Panc1 (cell line): ENCODE measurements around the gene ADH5. TPM values are rescaled to one million over a fixed set of nuclear protein-coding genes. Genes with fewer than 3 reads are reported as not detected.

Experiments used
- ATAC-seq: fragments of 200-7000 bp; cut with Tn5 transposase; 2 replicates; pipeline ENCODE4 v1.9.1; 2020; ENCODE audit warnings: mild to moderate bottlenecking, moderate library complexity
- BruUV-seq: library from RNA; stranded (reverse); fragments of 400-500 nt; replicated peaks from 2 replicates; lab custom pipeline; 2021; lab: Mats Ljungman, UMichigan
- CTCF ChIA-PET: fragments of 300-600 bp; sonication (Branson Sonifier 250); formaldehyde crosslinking; loops from one replicate; lab custom pipeline; 2022; ENCODE audit warnings: antibody characterized with exemption; lab: Charles Lee
- POLR2A ChIA-PET: fragments of 300-600 bp; sonication (Branson Sonifier 250); formaldehyde crosslinking; loops from one replicate; lab custom pipeline; 2022; ENCODE audit warnings: antibody characterized with exemption; lab: Charles Lee
- DNase-seq: peaks from one replicate; pipeline ENCODE4 v3.0.0-alpha.2; 2010; ENCODE audit warnings: low read depth, low spot score
- H3K27ac ChIP-seq: 2 replicates; pipeline ENCODE4 v1.5.1; 2011; ENCODE audit warnings: mild to moderate bottlenecking, low read length, inconsistent platforms
- H3K27me3 ChIP-seq: fragments of 200-500 bp; sonication (Bioruptor generic); 2 replicates; pipeline ENCODE4 v1.6.0; 2014; ENCODE audit warnings: low read length, inconsistent platforms; ENCODE audit not compliant: control insufficient read depth, insufficient read depth
- H3K36me3 ChIP-seq: fragments of 200-500 bp; sonication (Bioruptor generic); 2 replicates; pipeline ENCODE4 v1.5.1; 2014; ENCODE audit warnings: inconsistent platforms, mild to moderate bottlenecking, low read length, moderate library complexity; ENCODE audit not compliant: control insufficient read depth, insufficient read depth
- H3K4me1 ChIP-seq: 2 replicates; pipeline ENCODE4 v1.5.1; 2011; ENCODE audit warnings: inconsistent platforms, mild to moderate bottlenecking, low read length, moderate library complexity; ENCODE audit not compliant: control insufficient read depth, insufficient read depth
- H3K4me3 ChIP-seq, 2 experiments: 2 replicates each; pipeline ENCODE4 v1.5.1; 2011 to 2012; ENCODE audit warnings: low read depth in 2 of 2, low read length in 2 of 2, mild to moderate bottlenecking in 2 of 2, inconsistent platforms in 1 of 2, moderate library complexity in 1 of 2
- H3K9me3 ChIP-seq: fragments of 200-500 bp; sonication (Bioruptor generic); 2 replicates; pipeline ENCODE4 v1.5.1; 2014; ENCODE audit warnings: low read depth, mild to moderate bottlenecking, inconsistent platforms, low read length, moderate library complexity; ENCODE audit not compliant: control insufficient read depth, insufficient read depth
- POLR2AphosphoS5 ChIP-seq: IDR thresholded peaks from 2 replicates; pipeline ENCODE4 v1.6.1; 2012; ENCODE audit warnings: mild to moderate bottlenecking, low read depth, low read length, moderate library complexity
- REST ChIP-seq, 2 experiments: IDR thresholded peaks; 2 replicates each; pipeline ENCODE4 v1.6.1; 2011 to 2012; ENCODE audit warnings: low read depth in 2 of 2, control low read depth in 1 of 2, low read length in 1 of 2, mild to moderate bottlenecking in 1 of 2, moderate library complexity in 1 of 2; ENCODE audit not compliant: insufficient read depth in 1 of 2
- SIN3A ChIP-seq: IDR thresholded peaks from 2 replicates; pipeline ENCODE4 v1.6.1; 2012; ENCODE audit warnings: low read depth, mild to moderate bottlenecking, low read length, moderate library complexity, borderline replicate concordance; ENCODE audit not compliant: insufficient read depth
- TCF7L2 ChIP-seq: IDR thresholded peaks from 2 replicates; pipeline ENCODE4 v1.6.1; 2011; ENCODE audit warnings: mild to moderate bottlenecking, low read depth, low read length, inconsistent platforms
- in situ Hi-C: cut with HindIII; loops from 2 replicates; pipeline ENCODE4 v1.10.0; 2016; ENCODE audit warnings: low sequenced_read_pairs, low pct_unique_long_range_greater_than_20kb
- intact Hi-C: fragments of 100-400 bp; cut with micrococcal nuclease; formaldehyde crosslinking; loops from one replicate; pipeline ENCODE4 v1.10.0; 2022; ENCODE audit not compliant: unreplicated experiment
- total RNA-seq: library from RNA; stranded (reverse); gene quantifications from one replicate; pipeline ENCODE4 v1.2.1, GENCODE V29; 2021; ENCODE audit not compliant: unreplicated experiment
- TF ChIP-seq, protein P1 (sequence below): fragments of 450-650 bp; IDR thresholded peaks from 2 replicates; pipeline ENCODE4 v1.5.1; 2017; ENCODE audit warnings: mild to moderate bottlenecking

The ADH5 gene
- total RNA-seq, 1 experiment from 2014 or later: 117 TPM

DNA sequence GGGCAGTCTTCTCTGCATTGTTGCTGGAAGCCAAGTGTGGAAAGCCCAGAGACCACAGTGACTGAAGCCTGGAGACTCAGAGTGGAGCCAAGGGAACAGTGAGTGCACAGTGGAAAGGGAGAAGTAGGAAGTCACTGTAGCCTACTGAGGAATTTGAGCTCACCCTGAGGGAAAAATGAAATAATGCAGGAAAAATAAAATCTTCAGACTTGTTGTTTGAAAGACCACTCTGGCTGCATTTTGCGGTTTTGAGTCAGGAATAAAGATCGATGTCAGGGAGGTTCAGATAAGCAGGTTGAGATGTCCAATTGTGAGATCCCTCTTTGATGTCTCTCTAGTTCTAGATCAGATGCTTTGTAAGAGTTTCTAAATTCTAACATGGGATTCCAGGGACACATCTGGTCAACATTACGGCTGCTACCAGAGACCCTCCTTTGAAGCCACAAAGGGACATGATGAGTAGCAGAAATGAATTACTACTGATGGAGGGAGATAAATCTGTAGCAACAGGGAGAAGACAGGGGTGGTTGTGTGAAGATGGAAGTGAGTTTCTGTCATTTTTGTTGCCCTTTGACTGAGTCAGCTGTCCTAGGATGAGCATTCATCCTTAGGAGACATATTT lies 47.1 kb upstream of the ADH5 start:
- no TSS peak for BruUV-seq
- ATAC-seq: no peak
- Histone ChIP-seq H3K27ac (no peak overlapping the region), H3K4me1 (no peaks in the 10 kb centered on the region), H3K36me3 (no peaks in the 10 kb centered on the region), H3K4me3 (no peak overlapping the region), H3K27me3 (no peaks in the 10 kb centered on the region), H3K9me3 (no peaks in the 10 kb centered on the region)
- no peak for DNase-seq
- in situ Hi-C loops: no loop called here
- TF ChIP-seq REST (IDR thresholded peaks at IDR 0.05; ENCODE audit: insufficient read depth in 1 of 2, low read depth in 2 of 2, low read length in 1 of 2) (no peak), SIN3A (no peak), POLR2AphosphoS5 (no peak), TCF7L2 (no peak)
- TF ChIP-seq, protein P1, sequence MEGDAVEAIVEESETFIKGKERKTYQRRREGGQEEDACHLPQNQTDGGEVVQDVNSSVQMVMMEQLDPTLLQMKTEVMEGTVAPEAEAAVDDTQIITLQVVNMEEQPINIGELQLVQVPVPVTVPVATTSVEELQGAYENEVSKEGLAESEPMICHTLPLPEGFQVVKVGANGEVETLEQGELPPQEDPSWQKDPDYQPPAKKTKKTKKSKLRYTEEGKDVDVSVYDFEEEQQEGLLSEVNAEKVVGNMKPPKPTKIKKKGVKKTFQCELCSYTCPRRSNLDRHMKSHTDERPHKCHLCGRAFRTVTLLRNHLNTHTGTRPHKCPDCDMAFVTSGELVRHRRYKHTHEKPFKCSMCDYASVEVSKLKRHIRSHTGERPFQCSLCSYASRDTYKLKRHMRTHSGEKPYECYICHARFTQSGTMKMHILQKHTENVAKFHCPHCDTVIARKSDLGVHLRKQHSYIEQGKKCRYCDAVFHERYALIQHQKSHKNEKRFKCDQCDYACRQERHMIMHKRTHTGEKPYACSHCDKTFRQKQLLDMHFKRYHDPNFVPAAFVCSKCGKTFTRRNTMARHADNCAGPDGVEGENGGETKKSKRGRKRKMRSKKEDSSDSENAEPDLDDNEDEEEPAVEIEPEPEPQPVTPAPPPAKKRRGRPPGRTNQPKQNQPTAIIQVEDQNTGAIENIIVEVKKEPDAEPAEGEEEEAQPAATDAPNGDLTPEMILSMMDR: no peak
- CTCF ChIA-PET: no interaction called here
- intact Hi-C loops: no loop called here
- POLR2A ChIA-PET: no interaction called here

GRCh38 chr4:99134586-99134985 lies 46.0 kb upstream of the ADH5 start:
- BruUV-seq: no TSS peak
- intact Hi-C loops: no loop called here
- DNase-seq (no peak), ATAC-seq (no peak)
- Histone ChIP-seq H3K36me3 (no peaks in the 10 kb centered on the region), H3K27me3 (no peaks in the 10 kb centered on the region), H3K27ac (no peak overlapping the region), H3K4me1 (no peaks in the 10 kb centered on the region), H3K4me3 (no peak overlapping the region), H3K9me3 (no peaks in the 10 kb centered on the region)
- ChIA-PET POLR2A (no interaction called here), CTCF (no interaction called here)
- in situ Hi-C loops: no loop called here
- TF ChIP-seq, protein P1: no peak
- no peak for TF ChIP-seq TCF7L2
- TF ChIP-seq REST (IDR thresholded peaks at IDR 0.05; ENCODE audit: insufficient read depth in 1 of 2, low read depth in 2 of 2, low read length in 1 of 2): no peak
- TF ChIP-seq POLR2AphosphoS5: no peak
- TF ChIP-seq SIN3A: no peak
